Epithelial cell of proximal tubule (primary cell): Measurements from ENCODE around the gene DLGAP3. TPM values are rescaled to one million over a fixed set of nuclear protein-coding genes. Genes with fewer than 3 reads are reported as not detected.

Experiments used
- DNase-seq: peaks from one replicate; pipeline ENCODE4 v3.0.0-alpha.2; 2011; ENCODE audit warnings: low read depth
- H3K4me3 ChIP-seq: 2 replicates; pipeline ENCODE4 v1.5.1; 2011; ENCODE audit warnings: low read depth, mild to moderate bottlenecking, low read length
- total RNA-seq: library from RNA; depleted of rRNA; stranded (reverse); fragments of >200 nt; gene quantifications from 2 replicates; pipeline ENCODE4 v1.2.3, GENCODE V29; 2015
- TF ChIP-seq, protein P1 (sequence below): conservative IDR thresholded peaks from 2 replicates; pipeline ENCODE4 v1.5.1; 2012; ENCODE audit warnings: low read depth, mild to moderate bottlenecking, low read length

DLGAP3 gene
- total RNA-seq, 1 donor from 2014 or later, result 0.81 TPM

DNA sequence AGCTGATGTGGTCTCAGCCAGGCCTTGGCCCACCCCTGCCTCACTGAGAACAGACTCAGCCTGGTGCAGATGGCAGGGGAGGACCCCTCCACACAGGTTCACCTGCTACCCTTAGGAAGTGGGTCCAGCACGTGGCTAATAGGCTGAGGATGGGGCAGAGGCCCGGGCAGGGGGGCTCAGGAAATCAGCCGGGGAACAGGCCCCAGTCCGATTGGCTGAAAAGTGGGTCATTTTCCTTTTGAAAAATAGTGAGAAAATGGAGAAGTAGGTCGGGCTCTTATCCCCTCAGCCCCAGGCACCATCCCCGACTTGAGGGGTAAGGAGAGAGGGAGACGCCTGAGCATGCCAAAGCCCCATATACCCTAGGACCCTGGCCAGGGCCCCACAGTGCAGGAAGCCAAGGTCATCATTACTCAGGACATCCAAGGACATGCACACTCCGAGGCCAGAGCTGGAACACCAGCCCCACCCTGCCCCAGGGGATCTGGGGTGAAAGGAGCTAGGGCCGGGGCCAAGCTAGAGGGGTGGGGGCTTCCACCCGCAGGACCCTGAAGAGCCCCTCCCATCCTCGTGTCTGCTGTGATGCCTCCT, 11.0 kb downstream of the DLGAP3 start:
- TF ChIP-seq, protein P1, sequence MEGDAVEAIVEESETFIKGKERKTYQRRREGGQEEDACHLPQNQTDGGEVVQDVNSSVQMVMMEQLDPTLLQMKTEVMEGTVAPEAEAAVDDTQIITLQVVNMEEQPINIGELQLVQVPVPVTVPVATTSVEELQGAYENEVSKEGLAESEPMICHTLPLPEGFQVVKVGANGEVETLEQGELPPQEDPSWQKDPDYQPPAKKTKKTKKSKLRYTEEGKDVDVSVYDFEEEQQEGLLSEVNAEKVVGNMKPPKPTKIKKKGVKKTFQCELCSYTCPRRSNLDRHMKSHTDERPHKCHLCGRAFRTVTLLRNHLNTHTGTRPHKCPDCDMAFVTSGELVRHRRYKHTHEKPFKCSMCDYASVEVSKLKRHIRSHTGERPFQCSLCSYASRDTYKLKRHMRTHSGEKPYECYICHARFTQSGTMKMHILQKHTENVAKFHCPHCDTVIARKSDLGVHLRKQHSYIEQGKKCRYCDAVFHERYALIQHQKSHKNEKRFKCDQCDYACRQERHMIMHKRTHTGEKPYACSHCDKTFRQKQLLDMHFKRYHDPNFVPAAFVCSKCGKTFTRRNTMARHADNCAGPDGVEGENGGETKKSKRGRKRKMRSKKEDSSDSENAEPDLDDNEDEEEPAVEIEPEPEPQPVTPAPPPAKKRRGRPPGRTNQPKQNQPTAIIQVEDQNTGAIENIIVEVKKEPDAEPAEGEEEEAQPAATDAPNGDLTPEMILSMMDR, result no peak
- no peak for DNase-seq
- no peak overlapping the region for H3K4me3 ChIP-seq

DNA sequence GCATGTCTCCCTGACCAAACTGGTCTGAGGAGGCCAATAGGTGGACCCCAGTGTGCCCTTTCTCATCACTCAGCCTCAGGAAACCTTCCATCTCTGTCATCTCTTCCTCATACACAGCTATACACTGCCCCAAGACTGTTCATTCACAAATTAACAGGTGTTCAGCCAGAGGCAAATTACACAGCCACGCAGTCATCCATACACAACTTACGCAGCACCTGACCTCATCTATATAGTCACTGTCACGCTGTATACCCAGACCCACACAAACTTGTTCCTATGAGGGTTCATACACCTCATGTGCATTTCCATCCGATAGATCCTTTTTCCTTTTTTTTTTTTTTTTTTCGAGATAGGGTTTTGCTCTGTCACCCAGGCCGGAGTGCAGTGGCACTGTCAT, 12.4 kb downstream of the DLGAP3 start:
- no peak for DNase-seq
- TF ChIP-seq, protein P1, result no peak
- H3K4me3 ChIP-seq, result no peak overlapping the region

DNA sequence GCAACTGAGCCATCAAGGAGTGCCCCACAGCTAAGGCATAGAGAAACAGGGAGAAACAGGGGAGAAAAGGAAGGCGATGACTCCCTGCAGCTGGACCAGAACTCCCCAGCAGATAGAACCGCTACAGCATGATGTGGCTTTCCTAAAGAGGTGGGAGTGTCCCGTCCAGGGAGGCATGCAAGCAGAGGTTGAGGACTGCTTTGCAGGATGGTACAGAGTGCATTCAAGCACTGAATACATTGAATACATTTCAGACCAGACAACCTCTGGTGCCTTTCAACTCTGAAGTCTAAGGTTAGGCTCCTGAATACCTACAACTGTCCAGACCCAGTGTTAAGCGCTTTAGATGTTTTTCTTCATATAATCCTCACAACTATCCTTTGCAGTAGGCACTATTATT, 13.3 kb downstream of the DLGAP3 start:
- TF ChIP-seq, protein P1, result no peak
- DNase-seq, result no peak
- no peak overlapping the region for H3K4me3 ChIP-seq

DNA sequence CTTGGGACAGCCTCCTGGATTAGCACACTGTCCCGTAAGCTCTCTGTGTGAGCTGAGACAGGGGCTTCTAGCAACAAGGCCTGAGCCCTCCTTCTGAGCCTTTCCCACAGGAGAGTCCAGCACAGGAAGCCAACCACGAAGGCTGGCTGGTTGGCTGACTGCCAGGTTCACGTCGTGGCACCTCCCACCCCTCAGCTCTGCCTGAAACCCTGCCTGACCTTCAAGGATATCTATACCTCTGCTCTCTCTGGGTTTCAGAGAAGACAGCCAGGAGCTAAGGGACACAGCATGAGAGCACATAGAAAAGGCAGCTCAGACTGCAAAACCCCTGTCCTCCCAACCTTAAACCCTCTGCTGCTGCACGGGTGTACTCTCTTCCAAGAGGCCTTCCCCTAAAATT, 13.9 kb downstream of the DLGAP3 start:
- DNase-seq, result no peak
- TF ChIP-seq, protein P1, result no peak
- H3K4me3 ChIP-seq, result no peak overlapping the region

DNA sequence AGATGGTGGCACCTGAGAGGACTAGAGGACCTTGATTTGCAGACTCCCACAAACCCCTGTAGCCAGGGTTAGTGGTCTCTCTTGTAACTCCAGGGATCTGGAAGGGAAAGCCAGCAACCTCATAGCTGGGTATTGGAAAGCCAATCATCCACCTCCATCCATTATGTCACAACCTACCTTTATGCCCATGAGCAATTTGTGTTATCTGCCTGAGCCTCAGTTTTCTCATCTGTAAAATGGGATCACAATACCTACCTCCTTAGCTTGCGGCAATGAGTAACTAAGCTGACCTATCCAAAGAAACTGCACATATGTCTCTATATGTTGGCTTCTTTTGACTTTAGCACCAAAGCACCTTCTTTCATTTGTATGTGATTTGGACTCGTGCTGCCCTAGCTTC, 14.5 kb downstream of the DLGAP3 start:
- DNase-seq, result no peak
- TF ChIP-seq, protein P1, result no peak
- no peak overlapping the region for H3K4me3 ChIP-seq

DNA sequence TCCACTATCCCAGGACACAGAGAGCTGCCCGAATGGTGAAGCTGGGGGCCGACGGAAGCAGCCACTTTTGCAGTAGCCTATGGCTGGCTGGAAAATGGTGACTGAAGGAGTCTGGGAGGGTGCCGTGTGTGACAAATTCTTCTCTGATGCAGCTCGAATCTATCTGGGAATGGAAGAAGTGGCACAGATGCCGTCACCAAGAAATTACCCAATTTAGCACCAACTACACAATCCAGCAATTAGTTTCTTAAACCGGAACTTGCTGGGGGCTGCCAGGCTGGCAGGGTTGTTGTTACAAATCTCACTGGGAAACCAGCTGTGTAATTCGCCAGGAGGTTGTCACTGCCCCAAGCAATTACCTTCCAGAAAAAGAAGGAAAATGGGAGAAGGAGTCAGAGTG, 18.0 kb downstream of the DLGAP3 start:
- TF ChIP-seq, protein P1, result no peak
- no peak overlapping the region for H3K4me3 ChIP-seq
- DNase-seq, result no peak

DNA sequence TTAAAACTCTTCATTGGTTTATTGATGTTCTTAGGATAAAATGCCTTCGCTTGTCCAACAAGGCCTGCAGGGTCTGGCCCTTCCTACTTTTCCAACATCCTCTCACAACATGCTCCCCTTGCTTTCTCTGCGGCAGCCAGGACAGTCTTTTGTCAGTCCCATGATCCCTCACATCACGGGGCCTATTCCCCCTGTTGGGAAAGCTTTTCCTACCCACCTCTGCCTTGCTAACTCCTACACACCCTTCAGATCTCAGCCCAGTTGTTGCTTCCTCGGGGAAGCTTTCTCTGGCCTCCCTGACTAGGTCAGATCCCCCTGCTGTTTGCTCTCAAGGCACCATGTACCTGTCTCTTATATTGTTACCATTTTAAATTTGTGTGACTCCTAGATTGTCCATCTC, 19.0 kb downstream of the DLGAP3 start:
- no peak for DNase-seq
- TF ChIP-seq, protein P1, result no peak
- no peak overlapping the region for H3K4me3 ChIP-seq
